Measurements from ENCODE around the gene TLR9.
"Not testable (repeated sequence)": the region's sequence is repeated elsewhere in the genome, so short reads cannot be mapped to it uniquely, and the experiment has no call there.

TLR9 gene

DNA sequence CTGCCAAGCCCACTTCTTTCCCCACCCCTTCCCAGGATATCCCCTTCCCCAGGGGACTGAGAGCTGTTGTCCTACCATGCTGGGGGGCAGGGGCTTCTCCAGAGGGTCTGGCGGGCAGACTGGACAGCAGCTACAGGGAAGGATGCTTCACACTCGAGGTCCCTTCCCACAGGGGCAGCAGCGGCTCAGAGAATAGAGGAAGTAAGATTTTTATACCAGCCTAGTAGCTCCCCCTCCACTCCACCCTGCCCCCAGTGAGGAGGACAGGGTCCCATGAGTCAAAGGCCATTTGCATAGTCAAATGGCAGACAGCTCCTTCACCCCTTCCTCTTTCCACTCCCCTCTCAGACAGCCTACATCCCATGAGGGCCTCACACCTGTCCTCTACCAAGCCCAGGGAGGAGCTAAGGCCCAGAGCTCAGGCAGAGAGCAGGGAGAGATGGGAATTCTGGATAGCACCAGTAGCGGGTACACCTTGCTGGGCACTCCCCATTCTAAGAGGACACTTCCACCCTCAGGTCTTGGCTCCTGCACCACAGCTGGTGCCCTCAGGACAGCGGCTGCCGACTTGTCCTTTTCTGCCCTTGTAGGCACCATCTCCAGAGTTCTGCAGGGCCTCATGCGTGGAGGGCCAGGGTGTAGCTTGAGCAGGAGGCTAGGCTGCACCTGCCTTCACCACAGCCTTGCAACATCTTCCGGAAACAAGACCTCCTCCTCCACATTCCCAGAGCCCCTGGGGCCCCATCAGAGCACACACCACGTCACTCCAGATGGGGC lies at the start of gene TLR9:
TSS of gene TLR9 (minus strand) at position 194 of the 777 bp plus-strand sequence. CDS start at position 78, 116 bp downstream.
- DNase-seq: peak in 1 of 2 donors; percentile 78

GRCh38 chr3:52274781-52275180 lies 49.3 kb upstream of the TLR9 start:
- DNase-seq: not testable (repeated sequence)

DNA sequence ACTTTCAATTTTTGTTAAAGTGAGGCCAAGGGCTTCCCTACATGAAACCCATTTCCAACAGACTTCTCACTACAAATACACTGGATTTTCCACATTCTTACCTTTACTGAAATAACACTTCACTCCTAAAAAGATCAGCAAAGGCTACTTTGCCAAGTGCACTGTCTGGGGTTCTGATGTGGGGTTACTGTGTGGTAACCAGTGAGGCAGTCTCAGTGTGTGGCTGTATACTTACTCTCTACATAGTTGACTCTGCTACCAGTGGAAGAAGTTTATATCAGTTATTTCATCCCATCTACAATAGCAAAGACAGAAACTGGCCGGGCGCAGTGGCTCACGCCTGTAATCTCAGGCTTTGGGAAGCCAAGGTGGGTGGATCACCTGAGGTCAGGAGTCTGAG lies 47.4 kb upstream of the TLR9 start:
- peak in 1 of 2 donors; percentile 29 for DNase-seq

- not testable (repeated sequence) for DNase-seq
Observed at GRCh38 chr3:52272172-52272571, 46.7 kb upstream of the TLR9 start.

- peak in 1 of 2 donors; percentile 25 for DNase-seq
Observed at GRCh38 chr3:52270252-52270754, 44.9 kb upstream of the TLR9 start.

GRCh38 chr3:52269776-52270175 lies 44.3 kb upstream of the TLR9 start:
- DNase-seq: peak in 1 of 2 donors; percentile 26

DNA sequence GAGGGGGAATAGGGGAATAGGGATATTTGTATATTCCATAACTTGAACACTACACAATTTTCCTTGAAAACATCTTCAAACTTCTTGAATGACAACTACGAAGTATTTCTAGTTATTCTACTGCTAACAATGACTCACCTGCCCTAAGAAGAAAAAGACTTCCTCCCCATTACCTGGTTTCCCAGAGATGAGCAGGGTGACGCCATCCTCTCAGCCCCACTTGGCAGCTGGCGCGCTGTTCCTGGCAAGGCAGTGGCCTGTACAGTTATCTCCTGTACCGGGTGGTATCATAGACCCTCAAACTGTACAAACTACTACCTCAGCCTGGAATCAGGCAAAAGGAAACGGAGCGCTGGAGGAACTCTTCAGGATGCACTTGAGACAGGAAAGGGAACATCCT lies 42.6 kb upstream of the TLR9 start:
- DNase-seq: peak in 1 of 2 donors; percentile 41

GRCh38 chr3:52265387-52265786 lies 39.9 kb upstream of the TLR9 start:
- no peak for DNase-seq

DNA sequence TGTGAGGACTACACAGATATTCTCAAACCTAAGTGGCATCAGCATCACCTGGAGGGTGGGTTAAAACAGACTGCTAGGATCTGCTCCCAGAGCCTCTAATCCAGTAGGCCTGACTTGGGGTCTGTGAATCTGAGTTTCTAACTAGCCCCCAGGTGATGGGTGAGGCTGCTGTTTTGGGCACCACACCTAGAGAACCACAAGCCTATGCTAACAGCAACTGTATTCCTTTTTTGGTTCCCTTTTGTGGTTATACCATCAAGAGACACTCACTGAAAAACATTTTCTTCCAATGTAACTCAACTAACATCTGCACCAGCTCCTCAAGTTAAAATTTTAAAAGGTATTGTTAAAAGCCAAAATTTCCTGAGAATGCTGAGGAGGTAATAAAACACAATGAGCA lies 37.0 kb upstream of the TLR9 start:
- no peak for DNase-seq

GRCh38 chr3:52259448-52259847 lies 34.0 kb upstream of the TLR9 start:
- no peak for DNase-seq

GRCh38 chr3:52259035-52259434 lies 33.6 kb upstream of the TLR9 start:
- DNase-seq: no peak

DNA sequence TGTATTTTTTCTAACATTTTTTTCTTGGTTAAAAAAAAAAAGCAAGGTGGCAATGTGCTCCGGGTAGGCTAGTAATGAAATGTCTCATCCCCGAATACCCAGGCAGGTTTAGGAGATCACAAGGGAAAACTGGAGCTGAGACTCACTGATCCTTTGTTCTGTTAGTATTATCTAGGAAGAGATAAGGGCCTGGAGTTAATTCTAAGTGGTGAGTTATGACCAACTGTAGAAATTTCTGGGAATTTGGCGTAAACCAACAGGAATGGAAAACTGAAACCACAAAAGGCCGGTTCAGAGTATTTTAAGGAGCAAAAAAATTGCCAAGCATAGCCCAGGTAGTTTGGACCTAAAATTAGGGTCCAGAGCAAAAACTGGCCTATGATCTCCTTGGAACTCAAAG lies 32.5 kb upstream of the TLR9 start:
- DNase-seq: no peak

DNA sequence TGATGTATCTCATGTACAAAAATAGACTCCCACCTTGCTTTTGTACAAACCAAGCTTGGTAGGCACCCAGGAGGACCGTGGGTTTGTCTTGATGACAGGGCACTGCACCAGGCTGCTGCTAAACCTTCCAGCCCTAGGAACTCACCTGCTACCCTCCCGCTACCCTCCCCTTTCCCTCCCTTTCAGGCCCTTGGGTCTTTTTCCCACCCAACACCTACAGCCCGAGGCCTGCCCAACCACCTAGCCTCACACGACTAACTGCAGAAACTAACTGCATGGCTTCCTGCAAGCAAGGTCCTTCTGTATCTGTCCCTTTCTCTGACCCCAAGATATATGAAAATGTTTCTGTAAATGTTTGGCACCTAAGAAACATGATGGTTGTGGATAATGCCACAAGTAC lies 31.2 kb upstream of the TLR9 start:
- DNase-seq: no peak

- DNase-seq: no peak
Observed at GRCh38 chr3:52256159-52256558, 30.7 kb upstream of the TLR9 start.

DNA sequence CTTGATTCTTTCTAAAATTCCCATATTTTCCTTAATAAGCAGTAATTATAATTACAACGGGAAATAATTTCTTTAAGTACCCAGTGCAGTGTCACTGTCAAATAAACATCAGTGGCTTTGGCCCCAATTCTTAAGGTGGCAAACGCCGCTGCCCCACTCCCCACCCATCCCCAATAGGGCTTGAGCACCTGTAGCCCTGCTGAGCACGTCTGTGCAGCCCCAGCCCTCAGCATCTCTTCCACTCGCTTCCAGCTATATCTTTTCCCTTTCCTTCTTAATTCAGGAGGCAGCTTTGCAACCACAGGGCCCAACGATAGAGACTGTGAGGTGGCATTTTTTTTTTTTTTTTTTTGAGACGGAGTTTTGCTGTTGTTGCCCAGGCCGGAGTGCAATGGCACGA lies 29.2 kb upstream of the TLR9 start:
- no peak for DNase-seq

GRCh38 chr3:52253314-52254304 lies 28.2 kb upstream of the TLR9 start:
- peak; percentile 88 to 90 for DNase-seq

- no peak for DNase-seq
Observed at GRCh38 chr3:52250122-52250521, 24.7 kb upstream of the TLR9 start.

GRCh38 chr3:52249683-52250082 lies 24.2 kb upstream of the TLR9 start:
- DNase-seq: no peak

DNA sequence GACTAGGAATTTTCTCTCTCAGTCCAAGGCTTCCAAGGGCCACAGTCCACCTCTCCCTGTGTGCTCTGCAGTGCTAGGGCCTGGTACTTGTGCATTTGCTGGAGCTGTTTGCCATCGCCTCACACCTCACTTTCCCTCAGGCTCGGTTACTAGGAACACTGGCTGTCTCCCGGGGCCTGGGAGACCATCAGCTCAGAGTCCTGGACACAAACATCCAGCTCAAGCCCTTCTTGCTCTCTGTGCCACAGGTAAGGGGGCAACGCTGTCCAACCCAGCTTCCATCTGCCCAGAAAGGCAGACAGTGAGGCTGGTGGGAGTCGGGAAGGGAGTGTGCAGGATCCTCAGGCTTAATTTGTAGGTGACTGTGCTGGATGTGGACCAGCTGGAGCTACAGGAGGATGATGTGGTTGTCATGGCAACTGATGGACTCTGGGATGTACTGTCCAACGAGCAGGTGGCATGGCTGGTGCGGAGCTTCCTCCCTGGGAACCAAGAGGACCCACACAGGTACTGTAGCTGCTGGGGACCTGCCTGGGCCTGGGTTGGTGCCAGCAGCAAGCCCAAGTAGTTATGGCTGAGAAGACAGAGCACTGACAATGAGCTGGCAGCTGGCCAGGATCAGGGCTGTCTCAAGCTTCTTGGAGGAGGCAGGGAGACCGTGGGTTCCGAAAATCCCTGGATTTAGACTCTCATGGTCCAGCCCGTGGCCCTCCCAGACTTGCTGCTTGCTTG lies 23.5 kb upstream of the TLR9 start:
- no peak for DNase-seq

GRCh38 chr3:52248165-52248541 lies 22.7 kb upstream of the TLR9 start:
- DNase-seq: no peak

DNA sequence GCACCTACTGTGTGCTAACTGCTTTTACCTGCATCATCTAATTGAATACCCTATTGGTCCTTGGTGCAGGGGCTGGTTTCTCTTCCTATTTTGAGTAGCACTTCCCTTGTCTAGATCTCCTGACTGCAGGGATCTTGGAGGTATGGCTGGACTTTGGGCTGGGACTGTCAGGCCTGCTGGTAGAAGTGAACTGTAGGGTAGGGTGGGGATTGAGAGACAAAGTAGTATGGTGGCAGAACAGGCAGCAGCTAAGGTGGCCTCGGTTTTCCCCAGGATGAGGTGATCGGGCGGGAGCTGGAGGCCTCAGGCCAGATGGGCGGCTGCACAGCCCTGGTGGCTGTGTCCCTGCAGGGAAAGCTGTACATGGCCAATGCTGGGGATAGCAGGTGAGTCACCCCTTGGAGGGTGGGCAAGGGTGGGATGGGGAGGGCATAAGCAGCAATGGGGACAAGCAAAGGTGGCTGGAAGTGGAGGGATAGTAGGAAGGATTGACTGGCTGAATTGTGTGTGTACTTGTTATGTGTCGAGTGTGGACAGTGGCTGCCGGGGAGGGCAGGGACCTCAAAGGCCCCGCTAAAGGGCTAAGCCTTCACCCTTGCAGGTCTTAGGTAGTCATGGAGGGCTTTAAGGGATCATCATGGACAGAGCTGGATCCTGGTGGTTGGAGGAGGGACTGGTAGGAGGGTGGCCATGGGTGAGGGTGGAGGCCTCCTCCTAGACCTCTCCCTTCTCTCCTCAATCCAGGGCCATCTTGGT lies 22.1 kb upstream of the TLR9 start:
- peak in 1 of 2 donors; percentile 10 for DNase-seq
